Smooth muscle cell (in vitro differentiated cells): ENCODE results near the gene COG4. TPM values are rescaled to one million over a fixed set of nuclear protein-coding genes. Genes with fewer than 3 reads are reported as not detected.

Experiments used
- DNase-seq: peaks from one replicate; lab custom pipeline; 2025; ENCODE audit not compliant: unreplicated experiment; lab: John Stamatoyannopoulos, UW
- H2AFZ ChIP-seq: fragments of 200-600 bp; sonication (generic); 2 replicates; pipeline ENCODE4 v1.6.0; 2016; ENCODE audit warnings: antibody characterized with exemption, low read depth, mild to moderate bottlenecking
- H3F3A ChIP-seq: fragments of 200-600 bp; sonication (generic); 2 replicates; pipeline ENCODE4 v1.6.0; 2017; ENCODE audit warnings: antibody characterized with exemption, low read depth
- H3K27ac ChIP-seq: fragments of 200-600 bp; sonication (generic); 2 replicates; pipeline ENCODE4 v1.5.1; 2016; ENCODE audit warnings: low read depth, mild to moderate bottlenecking
- H3K27me3 ChIP-seq: fragments of 200-600 bp; sonication (generic); 2 replicates; pipeline ENCODE4 v1.6.1; 2016; ENCODE audit warnings: low read depth, mild to moderate bottlenecking
- H3K36me3 ChIP-seq: fragments of 200-600 bp; sonication (generic); 2 replicates; pipeline ENCODE4 v1.5.1; 2016; ENCODE audit warnings: low read depth
- H3K4me1 ChIP-seq: fragments of 200-600 bp; sonication (generic); 2 replicates; pipeline ENCODE4 v1.5.1; 2016; ENCODE audit warnings: low read depth
- H3K4me2 ChIP-seq: fragments of 200-600 bp; sonication (generic); 2 replicates; pipeline ENCODE4 v1.6.0; 2016; ENCODE audit warnings: mild to moderate bottlenecking
- H3K4me3 ChIP-seq: fragments of 200-600 bp; sonication (generic); 2 replicates; pipeline ENCODE4 v1.5.1; 2016; ENCODE audit warnings: mild to moderate bottlenecking
- H3K79me2 ChIP-seq: fragments of 200-600 bp; sonication (generic); 2 replicates; pipeline ENCODE4 v1.6.0; 2016; ENCODE audit warnings: low read depth, mild to moderate bottlenecking
- H3K9ac ChIP-seq: fragments of 200-600 bp; sonication (generic); 2 replicates; pipeline ENCODE4 v1.6.0; 2016; ENCODE audit warnings: low read depth
- H3K9me3 ChIP-seq: fragments of 200-600 bp; sonication (generic); replicated peaks from 2 replicates; pipeline ENCODE4 v1.5.1; 2016; ENCODE audit warnings: low read depth
- H4K20me1 ChIP-seq: fragments of 200-600 bp; sonication (generic); 2 replicates; pipeline ENCODE4 v1.6.0; 2016; ENCODE audit warnings: low read depth
- WGBS: methylation state at CpG from one replicate; pipeline ENCODE4 v1.1.7; 2016; ENCODE audit warnings: low lambda C conversion rate; 5-methylcytosine and 5-hydroxymethylcytosine counted together
- polyA plus RNA-seq: library from polyadenylated mRNA; unstranded; fragments of >200 nt; fragmentation: Nextera tagmentation; extraction: Ambion mirVana; gene quantifications from 2 replicates; pipeline ENCODE4 v1.2.1, GENCODE V29; 2016
- total RNA-seq: library from RNA; depleted of rRNA; stranded (reverse); fragments of >200 nt; gene quantifications from 2 replicates; pipeline ENCODE4 v1.2.3, GENCODE V29; 2014
- TF ChIP-seq, protein P1 (sequence below): fragments of 200-600 bp; sonication (generic); IDR thresholded peaks from 2 replicates; pipeline ENCODE4 v1.5.1; 2017; ENCODE audit warnings: borderline replicate concordance, mild to moderate bottlenecking, antibody characterized with exemption; ENCODE audit not compliant: insufficient read depth, poor library complexity, severe bottlenecking

The COG4 gene
- total and polyA plus RNA-seq, 2 experiments from 2014 or later, result 49.4 to 61.9 TPM

DNA sequence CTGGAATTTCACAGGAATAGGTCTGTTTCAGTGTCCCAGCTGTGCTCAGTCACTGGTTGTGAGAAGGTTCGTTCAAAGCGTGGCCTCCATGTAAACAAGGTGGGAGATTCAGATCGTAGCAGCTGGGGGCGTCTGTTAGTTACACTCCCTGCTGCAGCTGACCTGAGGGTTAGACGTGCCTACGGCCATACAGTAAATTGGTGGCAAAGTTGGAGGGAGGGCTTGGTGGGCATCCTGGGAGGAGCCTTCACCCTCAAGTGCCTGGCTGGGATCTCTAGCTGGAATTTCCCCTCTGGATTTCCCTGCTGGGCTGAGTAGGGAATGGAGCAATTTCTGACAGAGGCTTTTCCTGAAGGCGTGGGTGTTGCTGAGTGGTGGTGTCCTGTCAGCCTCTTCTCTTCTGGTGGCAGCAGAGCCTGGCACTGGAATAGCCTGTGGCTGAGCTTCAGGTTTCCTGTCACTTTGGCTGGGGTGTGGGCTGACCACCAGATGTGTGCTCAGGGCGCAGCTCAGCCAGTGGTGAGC lies 62.6 kb downstream of the COG4 start:
- Histone ChIP-seq H4K20me1 (no peaks in the 10 kb centered on the region), H3K36me3 (no peaks in the 10 kb centered on the region), H3K9ac (no peak overlapping the region), H3F3A (no peaks in the 10 kb centered on the region), H3K4me3 (no peak overlapping the region), H3K4me1 (no peaks in the 10 kb centered on the region), H3K4me2 (no peak overlapping the region), H3K9me3 (no peaks in the 10 kb centered on the region), H2AFZ (no peak overlapping the region), H3K79me2 (no peaks in the 10 kb centered on the region), H3K27me3 (no peaks in the 10 kb centered on the region), H3K27ac (peak overlapping the region; percentile 7)
- TF ChIP-seq, protein P1, sequence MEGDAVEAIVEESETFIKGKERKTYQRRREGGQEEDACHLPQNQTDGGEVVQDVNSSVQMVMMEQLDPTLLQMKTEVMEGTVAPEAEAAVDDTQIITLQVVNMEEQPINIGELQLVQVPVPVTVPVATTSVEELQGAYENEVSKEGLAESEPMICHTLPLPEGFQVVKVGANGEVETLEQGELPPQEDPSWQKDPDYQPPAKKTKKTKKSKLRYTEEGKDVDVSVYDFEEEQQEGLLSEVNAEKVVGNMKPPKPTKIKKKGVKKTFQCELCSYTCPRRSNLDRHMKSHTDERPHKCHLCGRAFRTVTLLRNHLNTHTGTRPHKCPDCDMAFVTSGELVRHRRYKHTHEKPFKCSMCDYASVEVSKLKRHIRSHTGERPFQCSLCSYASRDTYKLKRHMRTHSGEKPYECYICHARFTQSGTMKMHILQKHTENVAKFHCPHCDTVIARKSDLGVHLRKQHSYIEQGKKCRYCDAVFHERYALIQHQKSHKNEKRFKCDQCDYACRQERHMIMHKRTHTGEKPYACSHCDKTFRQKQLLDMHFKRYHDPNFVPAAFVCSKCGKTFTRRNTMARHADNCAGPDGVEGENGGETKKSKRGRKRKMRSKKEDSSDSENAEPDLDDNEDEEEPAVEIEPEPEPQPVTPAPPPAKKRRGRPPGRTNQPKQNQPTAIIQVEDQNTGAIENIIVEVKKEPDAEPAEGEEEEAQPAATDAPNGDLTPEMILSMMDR, result no peak
- no peak for DNase-seq
- WGBS, result 44% methylated on average over 8 of the region's 8 CpGs

DNA sequence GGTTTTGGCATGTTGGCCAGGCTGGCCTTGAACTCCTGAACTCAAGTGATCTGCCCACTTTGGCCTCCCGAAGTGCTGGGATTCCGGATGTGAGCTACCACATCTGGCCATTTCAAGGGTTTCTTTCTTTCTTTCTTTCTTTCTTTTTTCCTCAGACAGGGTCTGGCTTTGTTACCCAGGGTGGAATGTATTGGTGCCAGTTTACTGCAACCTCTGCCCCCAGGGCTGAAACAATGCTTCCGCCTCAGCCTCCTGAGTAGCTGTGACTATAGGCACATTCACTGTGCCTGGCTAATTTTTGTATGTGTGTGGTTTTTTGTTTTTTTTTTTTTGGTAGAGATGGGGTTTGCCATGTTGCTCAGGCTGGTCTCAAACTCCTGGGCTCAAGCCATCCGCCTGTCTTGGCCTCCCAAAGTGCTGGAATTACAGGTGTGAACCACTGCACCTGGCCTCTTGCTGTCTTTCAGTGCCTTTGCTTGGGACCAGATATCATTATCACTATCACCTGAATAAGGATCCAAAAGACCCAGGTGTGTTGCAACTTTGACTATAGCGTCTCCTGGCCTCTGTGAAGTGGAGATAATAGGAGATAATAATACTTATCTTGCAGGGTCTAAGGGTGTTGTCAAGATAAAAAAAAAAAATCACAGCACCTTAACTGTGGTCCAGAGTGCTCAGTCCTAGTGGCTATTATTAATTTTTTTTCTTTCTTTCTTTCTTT lies 65.7 kb downstream of the COG4 start:
- H3K4me1 ChIP-seq, result peaks cover 7% of the 10 kb centered on the region
- WGBS, result 98% methylated on average over 5 of the region's 5 CpGs
- H3K4me2 ChIP-seq, result no peak overlapping the region
- no peaks in the 10 kb centered on the region for H3F3A ChIP-seq
- DNase-seq, result no peak
- H3K36me3 ChIP-seq, result no peaks in the 10 kb centered on the region
- no peaks in the 10 kb centered on the region for H3K27me3 ChIP-seq
- no peak overlapping the region for H2AFZ ChIP-seq
- no peaks in the 10 kb centered on the region for H4K20me1 ChIP-seq
- H3K9me3 ChIP-seq, result no peaks in the 10 kb centered on the region
- no peak overlapping the region for H3K4me3 ChIP-seq
- H3K9ac ChIP-seq, result no peak overlapping the region
- no peak overlapping the region for H3K27ac ChIP-seq
- no peaks in the 10 kb centered on the region for H3K79me2 ChIP-seq
- TF ChIP-seq, protein P1, result no peak

DNA sequence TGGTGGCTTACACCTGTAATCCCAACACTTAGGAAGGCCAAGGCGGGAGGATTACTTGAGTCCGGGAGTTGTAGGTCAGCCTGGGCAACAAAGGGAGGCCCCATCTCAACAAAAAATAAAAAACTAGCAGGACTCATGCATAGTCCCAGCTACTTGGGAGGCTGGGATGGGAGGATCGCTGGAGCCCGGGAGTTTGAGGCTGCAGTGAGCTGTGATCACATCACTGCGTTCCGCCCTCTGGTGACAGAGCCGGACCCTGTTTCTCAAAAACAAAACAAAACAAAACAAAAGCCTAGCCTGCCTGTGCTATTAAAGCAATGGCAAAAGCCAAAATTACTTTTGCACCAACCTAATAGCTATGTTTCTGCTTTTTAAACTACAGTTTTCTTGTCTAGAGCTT lies 67.4 kb downstream of the COG4 start:
- 95% methylated on average over 7 of the region's 7 CpGs for WGBS
- no peak overlapping the region for H3K4me3 ChIP-seq
- no peak overlapping the region for H3K9ac ChIP-seq
- peaks cover 7% of the 10 kb centered on the region for H3K4me1 ChIP-seq
- H3F3A ChIP-seq, result no peaks in the 10 kb centered on the region
- no peak overlapping the region for H2AFZ ChIP-seq
- H3K4me2 ChIP-seq, result no peak overlapping the region
- H4K20me1 ChIP-seq, result no peaks in the 10 kb centered on the region
- H3K9me3 ChIP-seq, result no peaks in the 10 kb centered on the region
- no peaks in the 10 kb centered on the region for H3K27me3 ChIP-seq
- H3K36me3 ChIP-seq, result no peaks in the 10 kb centered on the region
- H3K27ac ChIP-seq, result no peak overlapping the region
- TF ChIP-seq, protein P1, result no peak
- no peak for DNase-seq
- no peaks in the 10 kb centered on the region for H3K79me2 ChIP-seq
